ENCODE measurements around the gene SCFD2. TPM values are rescaled to one million over a fixed set of nuclear protein-coding genes. Genes with fewer than 3 reads are reported as not detected.
A peak's percentile ranks its signal among the peaks of the same experiment; 100 is the strongest.
"Not testable (repeated sequence)": the region's sequence is repeated elsewhere in the genome, so short reads cannot be mapped to it uniquely, and the experiment has no call there.

SCFD2 gene
- total RNA-seq, 4 donors from 2014 or later = 24.7 to 49.2 (median 33.9) TPM

- Histone ChIP-seq H3K27ac (peak overlapping the region in 2 of 4 donors; percentile 8 to 63), H3K36me3 (no peaks in the 10 kb centered on the region), H3K27me3 (no peaks in the 10 kb centered on the region), H3K4me3 (no peak overlapping the region), H3K9me3 (no peaks in the 10 kb centered on the region), H3K4me1 (peaks cover 0 to 36% (median 12%) of the 10 kb centered on the region in 4 donors)
- DNase-seq (ENCODE audit: low spot score in 2 of 2) = no peak
- WGBS, 2 donors = 75 to 79% methylated on average over 5 of the region's 5 CpGs
- no peak for TF ChIP-seq POLR2A (IDR thresholded peaks at IDR 0.05)
- TF ChIP-seq EP300 (IDR thresholded peaks at IDR 0.05) = no peak
- TF ChIP-seq CTCF (IDR thresholded peaks at IDR 0.05) = no peak
Observed at GRCh38 chr4:52995360-52996030, 370.4 kb downstream of the SCFD2 start.

GRCh38 chr4:52994567-52994966, 371.3 kb downstream of the SCFD2 start:
- no peaks in the 10 kb centered on the region for H3K27me3 ChIP-seq
- H3K4me3 ChIP-seq = no peak overlapping the region
- H3K9me3 ChIP-seq = no peaks in the 10 kb centered on the region
- TF ChIP-seq POLR2A (IDR thresholded peaks at IDR 0.05) = no peak
- no peak for TF ChIP-seq EP300 (IDR thresholded peaks at IDR 0.05)
- TF ChIP-seq CTCF (IDR thresholded peaks at IDR 0.05) = no peak
- peaks cover 0 to 36% (median 12%) of the 10 kb centered on the region in 4 donors for H3K4me1 ChIP-seq
- H3K27ac ChIP-seq = no peak overlapping the region
- H3K36me3 ChIP-seq = no peaks in the 10 kb centered on the region
- WGBS, 2 donors = 83 to 92% methylated on average over 4 of the region's 4 CpGs
- DNase-seq (ENCODE audit: low spot score in 2 of 2) = no peak

GRCh38 chr4:52993771-52994170, 372.1 kb downstream of the SCFD2 start:
- peak overlapping the region in 1 of 4 donors; percentile 38 for H3K27ac ChIP-seq
- 74 to 87% methylated on average over 6 of the region's 6 CpGs for WGBS, 2 donors

GRCh38 chr4:52992551-52992950, 373.3 kb downstream of the SCFD2 start:
- not testable (repeated sequence) for H3K4me3 ChIP-seq; H3K9me3 ChIP-seq; H3K36me3 ChIP-seq; H3K27ac ChIP-seq; DNase-seq (ENCODE audit: low spot score in 2 of 2); H3K27me3 ChIP-seq
- 97% methylated on average over 18 to 22 of the region's 27 CpGs for WGBS, 2 donors
- H3K4me1 ChIP-seq = peaks cover 0 to 28% (median 11%) of the 10 kb centered on the region in 4 donors

More at GRCh38 chr4:52993771-52994170, 372.1 kb downstream of the SCFD2 start:
- peaks cover 0 to 36% (median 12%) of the 10 kb centered on the region in 4 donors for H3K4me1 ChIP-seq
- no peak overlapping the region for H3K4me3 ChIP-seq
- TF ChIP-seq CTCF (IDR thresholded peaks at IDR 0.05) (no peak), POLR2A (IDR thresholded peaks at IDR 0.05) (no peak), EP300 (IDR thresholded peaks at IDR 0.05) (no peak)
- no peaks in the 10 kb centered on the region for H3K27me3 ChIP-seq
- DNase-seq (ENCODE audit: low spot score in 2 of 2) = no peak
- no peaks in the 10 kb centered on the region for H3K36me3 ChIP-seq
- no peaks in the 10 kb centered on the region for H3K9me3 ChIP-seq

GRCh38 chr4:52991472-52991871, 374.4 kb downstream of the SCFD2 start:
- peaks cover 0 to 17% (median 2%) of the 10 kb centered on the region in 4 donors for H3K4me1 ChIP-seq
- H3K27me3 ChIP-seq = no peaks in the 10 kb centered on the region
- H3K27ac ChIP-seq = no peak overlapping the region
- TF ChIP-seq CTCF (IDR thresholded peaks at IDR 0.05) = no peak
- TF ChIP-seq EP300 (IDR thresholded peaks at IDR 0.05) = no peak
- no peak for TF ChIP-seq POLR2A (IDR thresholded peaks at IDR 0.05)
- H3K36me3 ChIP-seq = no peaks in the 10 kb centered on the region
- no peak overlapping the region for H3K4me3 ChIP-seq
- no peak for DNase-seq (ENCODE audit: low spot score in 2 of 2)
- no peaks in the 10 kb centered on the region for H3K9me3 ChIP-seq
